ENCODE data around the gene CPSF6.

Gene CPSF6

GRCh38 chr12:69291278-69291593 lies 51.9 kb downstream of the CPSF6 start:
- H3K4me3 ChIP-seq (ENCODE audit: low read length): no peak overlapping the region
- no peaks in the 10 kb centered on the region for H3K9me2 ChIP-seq (replicated peaks; ENCODE audit: insufficient read depth, low read length)
- no peaks in the 10 kb centered on the region for H3K9me3 ChIP-seq (replicated peaks; ENCODE audit: insufficient read depth, low read length)
- H4K20me1 ChIP-seq (ENCODE audit: insufficient read depth, low read length): no peaks in the 10 kb centered on the region
- TF ChIP-seq, protein P1, sequence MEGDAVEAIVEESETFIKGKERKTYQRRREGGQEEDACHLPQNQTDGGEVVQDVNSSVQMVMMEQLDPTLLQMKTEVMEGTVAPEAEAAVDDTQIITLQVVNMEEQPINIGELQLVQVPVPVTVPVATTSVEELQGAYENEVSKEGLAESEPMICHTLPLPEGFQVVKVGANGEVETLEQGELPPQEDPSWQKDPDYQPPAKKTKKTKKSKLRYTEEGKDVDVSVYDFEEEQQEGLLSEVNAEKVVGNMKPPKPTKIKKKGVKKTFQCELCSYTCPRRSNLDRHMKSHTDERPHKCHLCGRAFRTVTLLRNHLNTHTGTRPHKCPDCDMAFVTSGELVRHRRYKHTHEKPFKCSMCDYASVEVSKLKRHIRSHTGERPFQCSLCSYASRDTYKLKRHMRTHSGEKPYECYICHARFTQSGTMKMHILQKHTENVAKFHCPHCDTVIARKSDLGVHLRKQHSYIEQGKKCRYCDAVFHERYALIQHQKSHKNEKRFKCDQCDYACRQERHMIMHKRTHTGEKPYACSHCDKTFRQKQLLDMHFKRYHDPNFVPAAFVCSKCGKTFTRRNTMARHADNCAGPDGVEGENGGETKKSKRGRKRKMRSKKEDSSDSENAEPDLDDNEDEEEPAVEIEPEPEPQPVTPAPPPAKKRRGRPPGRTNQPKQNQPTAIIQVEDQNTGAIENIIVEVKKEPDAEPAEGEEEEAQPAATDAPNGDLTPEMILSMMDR (IDR thresholded peaks at IDR 0.05; ENCODE audit: low read length): no peak
- TF ChIP-seq EZH2 (optimal IDR thresholded peaks at IDR 0.05; ENCODE audit: low read depth, low read length) (no peak), EZH2phosphoT487 (IDR thresholded peaks at IDR 0.05; ENCODE audit: low read length) (no peak)
- no peak overlapping the region for H3K9ac ChIP-seq (ENCODE audit: low read length)
- no peak for DNase-seq
- H2AFZ ChIP-seq (ENCODE audit: low read length): no peak overlapping the region
- H3K36me3 ChIP-seq (replicated peaks; ENCODE audit: insufficient read depth, low read length): no peaks in the 10 kb centered on the region
- no peaks in the 10 kb centered on the region for H3K4me1 ChIP-seq (ENCODE audit: low read length)
- H3F3A ChIP-seq (ENCODE audit: insufficient read depth, low read length): no peaks in the 10 kb centered on the region
- no peak overlapping the region for H3K27ac ChIP-seq (ENCODE audit: low read length)
- H3K27me3 ChIP-seq (replicated peaks; ENCODE audit: insufficient read depth, low read length): no peaks in the 10 kb centered on the region
- H3K79me2 ChIP-seq (ENCODE audit: low read length): no peaks in the 10 kb centered on the region
- H3K4me2 ChIP-seq (ENCODE audit: low read depth, low read length): no peak overlapping the region

GRCh38 chr12:69298133-69298532 lies 58.8 kb downstream of the CPSF6 start:
- TF ChIP-seq EZH2 (optimal IDR thresholded peaks at IDR 0.05; ENCODE audit: low read depth, low read length): no peak
- TF ChIP-seq, protein P1 (IDR thresholded peaks at IDR 0.05; ENCODE audit: low read length): no peak
- TF ChIP-seq EZH2phosphoT487 (IDR thresholded peaks at IDR 0.05; ENCODE audit: low read length): no peak
- no peak for DNase-seq
- no peaks in the 10 kb centered on the region for H3K27me3 ChIP-seq (replicated peaks; ENCODE audit: insufficient read depth, low read length)
- H3K9ac ChIP-seq (ENCODE audit: low read length): no peak overlapping the region
- no peaks in the 10 kb centered on the region for H4K20me1 ChIP-seq (ENCODE audit: insufficient read depth, low read length)
- H3K36me3 ChIP-seq (replicated peaks; ENCODE audit: insufficient read depth, low read length): no peaks in the 10 kb centered on the region
- no peaks in the 10 kb centered on the region for H3K9me3 ChIP-seq (replicated peaks; ENCODE audit: insufficient read depth, low read length)
- no peaks in the 10 kb centered on the region for H3K9me2 ChIP-seq (replicated peaks; ENCODE audit: insufficient read depth, low read length)
- H3K4me2 ChIP-seq (ENCODE audit: low read depth, low read length): no peak overlapping the region
- H3K79me2 ChIP-seq (ENCODE audit: low read length): no peaks in the 10 kb centered on the region
- H3F3A ChIP-seq (ENCODE audit: insufficient read depth, low read length): no peaks in the 10 kb centered on the region
- H3K4me3 ChIP-seq (ENCODE audit: low read length): no peak overlapping the region
- H2AFZ ChIP-seq (ENCODE audit: low read length): no peak overlapping the region
- no peaks in the 10 kb centered on the region for H3K4me1 ChIP-seq (ENCODE audit: low read length)
- H3K27ac ChIP-seq (ENCODE audit: low read length): no peak overlapping the region

DNA sequence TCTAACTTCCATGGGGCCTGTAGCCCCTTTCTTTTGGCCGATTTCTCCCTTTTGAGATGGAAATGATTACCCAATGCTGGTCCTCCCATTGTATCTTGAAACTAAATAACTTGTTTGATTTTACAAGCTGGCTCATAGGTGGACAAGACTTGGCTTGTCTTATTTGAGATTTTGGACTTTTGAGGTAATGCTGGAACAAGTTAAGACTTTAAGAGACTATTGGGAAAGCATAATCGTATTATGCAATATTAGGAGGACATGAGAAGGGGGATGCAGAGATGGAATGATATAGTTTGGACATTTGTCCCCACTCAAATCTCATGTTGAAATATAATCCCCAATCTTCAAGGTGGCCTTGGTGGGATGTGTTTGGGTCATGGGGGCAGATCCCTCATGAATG lies 59.6 kb downstream of the CPSF6 start:
- H3K36me3 ChIP-seq (replicated peaks; ENCODE audit: insufficient read depth, low read length): no peaks in the 10 kb centered on the region
- no peaks in the 10 kb centered on the region for H3K27me3 ChIP-seq (replicated peaks; ENCODE audit: insufficient read depth, low read length)
- no peak overlapping the region for H3K27ac ChIP-seq (ENCODE audit: low read length)
- H3K9me2 ChIP-seq (replicated peaks; ENCODE audit: insufficient read depth, low read length): no peaks in the 10 kb centered on the region
- no peaks in the 10 kb centered on the region for H3F3A ChIP-seq (ENCODE audit: insufficient read depth, low read length)
- no peak overlapping the region for H3K9ac ChIP-seq (ENCODE audit: low read length)
- H4K20me1 ChIP-seq (ENCODE audit: insufficient read depth, low read length): no peaks in the 10 kb centered on the region
- H3K9me3 ChIP-seq (replicated peaks; ENCODE audit: insufficient read depth, low read length): no peaks in the 10 kb centered on the region
- no peak overlapping the region for H3K4me2 ChIP-seq (ENCODE audit: low read depth, low read length)
- DNase-seq: no peak
- no peaks in the 10 kb centered on the region for H3K4me1 ChIP-seq (ENCODE audit: low read length)
- no peaks in the 10 kb centered on the region for H3K79me2 ChIP-seq (ENCODE audit: low read length)
- no peak overlapping the region for H2AFZ ChIP-seq (ENCODE audit: low read length)
- no peak overlapping the region for H3K4me3 ChIP-seq (ENCODE audit: low read length)
- TF ChIP-seq, protein P1 (IDR thresholded peaks at IDR 0.05; ENCODE audit: low read length): no peak
- TF ChIP-seq EZH2 (optimal IDR thresholded peaks at IDR 0.05; ENCODE audit: low read depth, low read length): no peak
- no peak for TF ChIP-seq EZH2phosphoT487 (IDR thresholded peaks at IDR 0.05; ENCODE audit: low read length)
